Stimulated activated CD8-positive, alpha-beta memory T cell treated with anti-CD3 and anti-CD28 coated beads, Interleukin-15, amount 100 ng/mL, for 48 hours (primary cell): ENCODE data around the gene DPP10.
"Not testable (repeated sequence)": the region's sequence is repeated elsewhere in the genome, so short reads cannot be mapped to it uniquely, and the experiment has no call there.

Experiments
- DNase-seq, 2 donors: peaks; one replicate each; pipeline ENCODE4 v3.0.0-alpha.2; 2020; ENCODE audit warnings: low read depth in 2 of 2

DPP10 gene

GRCh38 chr2:114962532-114962931 is 520.1 kb downstream of the DPP10 start:
- DNase-seq, result no peak

DNA sequence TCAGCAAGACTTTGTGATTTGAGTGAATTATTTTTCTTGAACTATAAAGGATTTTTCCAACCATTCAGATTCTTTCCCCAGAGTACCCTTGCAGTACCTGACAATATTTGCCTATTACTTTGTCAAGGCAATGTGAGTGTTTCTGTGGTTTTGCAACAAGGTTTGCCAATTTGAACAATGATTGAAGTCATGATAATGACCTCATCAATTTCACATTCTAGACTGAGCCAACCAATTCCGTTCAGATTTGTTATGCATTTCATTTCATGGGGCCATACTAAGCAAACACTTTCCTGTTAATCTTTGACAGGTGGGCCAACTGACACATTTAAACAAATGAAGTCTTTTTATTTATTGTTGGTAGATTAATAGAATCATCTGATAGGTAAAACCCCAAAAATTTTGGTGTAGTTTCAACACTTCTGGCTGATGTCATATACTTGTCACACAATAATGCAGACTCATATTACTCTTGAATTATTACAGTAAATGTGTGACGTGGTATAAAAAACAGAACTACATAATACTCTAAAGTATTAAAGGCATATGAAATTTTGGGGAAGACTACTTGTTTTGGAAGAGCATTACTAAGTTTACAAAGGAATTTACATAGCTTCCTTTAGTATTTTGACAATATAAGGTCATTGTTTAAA is 526.4 kb downstream of the DPP10 start:
- no peak for DNase-seq

DNA sequence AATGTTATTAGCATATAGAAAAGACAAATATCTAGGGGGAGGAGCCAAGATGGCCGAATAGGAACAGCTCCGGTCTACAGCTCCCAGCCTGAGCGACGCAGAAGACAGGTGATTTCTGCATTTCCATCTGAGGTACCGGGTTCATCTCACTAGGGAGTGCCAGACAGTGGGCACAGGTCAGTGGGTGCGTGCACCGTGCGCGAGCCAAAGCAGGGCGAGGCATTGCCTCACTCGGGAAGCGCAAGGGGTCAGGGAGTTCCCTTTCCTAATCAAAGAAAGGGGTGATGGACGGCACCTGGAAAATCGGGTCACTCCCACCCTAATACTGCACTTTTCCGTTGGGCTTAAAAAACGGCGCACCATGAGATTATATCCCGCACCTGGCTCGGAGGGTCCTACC is 561.9 kb downstream of the DPP10 start:
- DNase-seq, result not testable (repeated sequence)

DNA sequence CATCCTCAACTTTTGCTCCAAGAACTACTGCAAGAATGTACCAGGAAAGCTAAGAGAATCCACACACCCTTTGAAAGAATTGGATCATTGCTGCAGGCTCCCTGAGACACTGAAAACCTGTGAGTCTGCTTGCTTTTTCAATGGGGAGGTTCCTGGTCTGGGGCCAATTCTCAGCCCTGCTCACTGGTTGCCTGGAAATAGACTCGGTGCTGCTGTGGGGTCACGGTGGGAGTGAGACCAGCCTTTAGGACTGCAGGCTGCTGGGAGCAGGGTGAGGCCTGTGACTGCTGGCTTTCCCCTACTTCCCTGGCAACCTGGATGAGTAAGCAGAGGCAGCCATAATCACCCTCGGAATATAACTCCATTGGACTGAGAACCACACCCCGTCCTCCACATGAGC is 569.3 kb downstream of the DPP10 start:
- no peak for DNase-seq

DNA sequence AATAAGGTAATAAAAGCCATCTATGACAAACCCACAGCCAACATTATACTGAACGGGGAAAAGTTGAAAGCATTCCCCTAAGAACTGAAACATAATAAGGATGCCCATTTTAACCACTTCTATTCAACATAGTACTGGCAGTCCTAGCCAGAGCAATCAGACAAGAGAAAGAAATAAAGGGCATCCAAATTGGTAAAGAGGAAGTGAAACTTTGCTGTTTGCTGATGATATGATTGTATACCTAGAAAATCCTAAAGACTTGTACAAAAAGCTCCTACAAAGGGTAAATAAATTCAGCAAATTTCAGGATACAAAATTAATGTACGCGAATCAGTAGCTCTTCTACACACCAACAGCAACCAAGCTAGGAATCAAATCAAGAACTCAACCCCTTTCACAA is 579.6 kb downstream of the DPP10 start:
- not testable (repeated sequence) for DNase-seq

GRCh38 chr2:115034801-115035200 is 592.4 kb downstream of the DPP10 start:
- DNase-seq, result no peak

DNA sequence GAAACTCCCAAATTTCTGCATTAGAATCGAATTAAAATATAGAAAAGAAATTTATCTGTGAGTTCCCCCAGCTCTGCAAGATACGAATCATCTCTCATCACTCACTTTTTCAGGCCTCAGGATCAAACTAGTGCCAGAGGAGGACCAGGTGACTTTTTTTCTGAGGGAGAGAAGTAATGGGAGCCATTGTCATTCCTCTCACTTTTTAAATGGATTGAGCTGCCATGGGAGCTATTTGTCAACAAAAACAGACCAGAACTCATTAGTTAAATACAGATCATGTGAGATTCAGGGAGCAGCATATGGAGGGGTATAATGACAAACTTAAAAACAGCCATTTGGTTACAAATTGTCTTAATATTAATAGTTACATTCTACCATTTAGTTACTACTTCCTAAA is 594.4 kb downstream of the DPP10 start:
- no peak for DNase-seq

- DNase-seq, result no peak
Measured at GRCh38 chr2:115057473-115057872, 615.0 kb downstream of the DPP10 start.

DNA sequence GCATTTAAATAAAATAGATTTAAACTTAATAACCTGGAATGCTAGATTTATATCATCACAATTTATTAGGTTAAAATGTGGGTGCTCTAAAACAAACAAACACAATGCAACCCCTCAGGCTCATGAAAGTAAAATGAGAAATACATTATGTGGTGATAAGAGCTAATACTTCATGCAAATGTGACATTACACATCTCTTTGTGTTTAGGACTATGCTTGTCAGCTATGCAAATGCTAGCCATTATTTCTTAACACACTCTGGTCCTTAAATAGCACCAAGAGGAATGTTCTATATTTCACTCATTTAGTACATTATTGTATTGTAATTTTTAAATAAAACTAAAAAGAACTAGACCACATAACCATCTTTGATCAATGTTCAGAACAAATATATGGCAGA is 627.6 kb downstream of the DPP10 start:
- DNase-seq, result no peak

GRCh38 chr2:115071534-115071933 is 629.1 kb downstream of the DPP10 start:
- no peak for DNase-seq

- no peak for DNase-seq
Measured at GRCh38 chr2:115075800-115076199, 633.4 kb downstream of the DPP10 start.

DNA sequence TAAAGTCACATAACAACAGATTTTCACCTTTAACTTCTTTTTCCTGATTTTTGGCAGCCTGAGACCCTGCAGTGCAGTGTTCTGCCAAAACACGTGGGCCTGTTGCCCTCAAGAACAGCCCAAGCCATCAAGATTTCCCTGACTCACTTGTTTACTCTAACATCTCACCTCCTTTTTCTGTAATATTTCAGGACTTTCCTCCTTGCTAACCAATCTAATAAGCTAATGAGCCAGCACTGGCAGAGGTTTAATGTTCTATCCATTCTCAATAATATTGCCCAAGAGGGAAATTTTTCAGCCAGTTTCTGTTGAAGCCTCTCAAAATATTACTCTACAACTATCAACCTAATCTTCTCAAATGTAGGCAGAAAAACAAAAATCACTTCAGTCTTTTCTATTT is 635.2 kb downstream of the DPP10 start:
- no peak for DNase-seq

DNA sequence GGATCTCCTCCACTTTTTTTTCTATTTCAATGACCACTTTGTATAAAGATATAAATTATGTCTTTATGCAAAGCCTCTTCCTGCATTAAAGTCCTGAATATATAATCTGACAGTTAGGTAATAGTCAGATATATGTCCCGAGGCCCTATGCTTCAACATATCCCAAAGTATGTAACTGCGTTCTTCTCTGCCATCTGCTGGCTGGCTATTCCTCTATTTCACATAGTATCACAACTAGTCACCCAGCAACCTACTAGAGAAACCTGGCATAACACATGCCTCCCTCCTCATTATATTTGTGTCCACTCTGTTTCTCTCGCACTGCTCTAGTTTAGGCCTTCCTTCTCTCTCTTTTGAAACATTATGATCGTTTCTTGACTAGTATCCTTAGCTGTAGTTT is 640.8 kb downstream of the DPP10 start:
- no peak for DNase-seq

DNA sequence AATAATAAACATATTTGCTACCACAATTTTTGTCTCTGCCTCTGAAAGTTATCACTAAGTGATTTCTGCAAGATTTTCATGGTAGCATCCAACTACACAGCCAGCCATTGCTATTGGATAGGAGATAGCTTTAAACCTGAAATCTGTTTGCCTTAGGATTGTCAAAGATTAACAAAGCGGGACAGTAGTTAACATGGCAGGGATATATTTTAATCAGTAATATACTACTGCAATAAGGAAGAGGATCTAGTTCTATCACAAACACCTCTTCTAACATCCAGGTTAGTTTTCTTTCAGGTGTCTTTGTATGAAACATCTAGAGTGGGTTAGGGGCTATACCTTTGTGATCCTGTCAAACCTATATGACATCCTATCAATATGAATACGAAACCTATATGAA is 641.3 kb downstream of the DPP10 start:
- no peak for DNase-seq

DNA sequence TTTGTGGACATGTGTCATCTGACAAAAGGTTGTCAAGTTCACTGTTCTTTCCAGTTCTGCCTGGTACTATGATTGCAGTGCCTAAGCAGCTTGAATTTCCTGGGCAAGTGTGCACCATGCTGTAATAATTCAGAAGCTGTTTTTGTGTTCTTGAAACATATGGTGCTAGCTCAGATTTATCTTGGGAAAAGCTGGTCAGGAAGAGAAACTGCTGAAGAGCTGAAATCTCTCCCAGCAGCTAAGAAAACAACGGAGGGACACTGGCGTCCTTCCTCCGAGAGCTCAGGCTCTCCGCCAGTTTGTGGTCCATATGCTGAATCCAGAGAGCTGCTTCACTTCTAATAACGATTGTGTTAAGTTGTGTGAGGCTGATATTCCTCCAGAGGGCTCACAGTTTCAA is 642.0 kb downstream of the DPP10 start:
- no peak for DNase-seq

- not testable (repeated sequence) for DNase-seq
Measured at GRCh38 chr2:115086051-115086620, 643.7 kb downstream of the DPP10 start.

- no peak for DNase-seq
Measured at GRCh38 chr2:115094441-115094840, 652.0 kb downstream of the DPP10 start.

- no peak for DNase-seq
Measured at GRCh38 chr2:115105966-115106365, 663.5 kb downstream of the DPP10 start.

GRCh38 chr2:115115135-115115534 is 672.7 kb downstream of the DPP10 start:
- DNase-seq, result no peak

- no peak for DNase-seq
Measured at GRCh38 chr2:115118306-115118705, 675.9 kb downstream of the DPP10 start.

GRCh38 chr2:115119086-115119485 is 676.6 kb downstream of the DPP10 start:
- DNase-seq, result no peak

DNA sequence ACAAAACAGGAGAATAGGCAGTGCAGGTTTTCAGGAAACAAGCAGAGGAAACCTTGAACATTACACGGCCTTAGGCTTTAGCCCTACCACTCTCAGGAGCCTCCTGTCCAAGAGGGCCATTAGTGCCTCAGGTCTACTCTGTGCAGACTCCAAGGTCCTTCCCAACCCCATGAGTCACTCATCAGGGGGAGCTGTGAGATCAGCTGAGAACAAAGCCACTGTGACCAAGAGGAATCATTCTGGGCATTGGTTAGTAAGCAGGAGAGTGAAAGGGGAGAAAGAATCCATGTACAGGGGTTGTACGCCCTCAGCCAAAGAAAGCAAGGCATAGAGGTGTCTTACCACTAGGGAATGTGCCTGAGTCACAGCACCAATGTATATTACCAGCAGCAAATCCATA is 680.3 kb downstream of the DPP10 start:
- no peak for DNase-seq

DNA sequence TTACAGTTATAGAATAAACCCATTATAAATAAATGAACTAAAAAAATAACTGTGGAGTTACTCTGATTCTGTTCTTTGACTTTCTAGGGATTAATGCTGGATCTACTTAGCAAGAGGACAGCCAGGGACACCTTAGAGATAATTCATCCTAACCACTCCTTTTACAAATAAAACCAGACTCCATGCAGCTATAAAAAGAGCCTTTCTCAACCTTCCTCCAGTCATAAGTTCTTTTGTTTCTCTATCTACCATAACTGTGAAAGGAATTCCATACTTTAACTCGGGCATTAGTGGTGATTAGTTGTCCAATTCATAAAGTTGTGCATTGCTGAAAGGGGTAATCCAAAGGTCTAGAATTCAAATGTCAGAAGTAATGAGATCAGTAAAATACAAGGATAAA is 682.4 kb downstream of the DPP10 start:
- DNase-seq, result no peak

- no peak for DNase-seq
Measured at GRCh38 chr2:115129536-115129935, 687.1 kb downstream of the DPP10 start.
